HG03139 (cell line): Measurements from ENCODE around the gene BLMH.
"Not testable (repeated sequence)": the region's sequence is repeated elsewhere in the genome, so short reads cannot be mapped to it uniquely, and the experiment has no call there.

Experiments used
- ATAC-seq: cut with Tn5 transposase; IDR thresholded peaks from one replicate; pipeline ENCODE4 v1.9.1; 2021; ENCODE audit not compliant: unreplicated experiment

BLMH gene

DNA sequence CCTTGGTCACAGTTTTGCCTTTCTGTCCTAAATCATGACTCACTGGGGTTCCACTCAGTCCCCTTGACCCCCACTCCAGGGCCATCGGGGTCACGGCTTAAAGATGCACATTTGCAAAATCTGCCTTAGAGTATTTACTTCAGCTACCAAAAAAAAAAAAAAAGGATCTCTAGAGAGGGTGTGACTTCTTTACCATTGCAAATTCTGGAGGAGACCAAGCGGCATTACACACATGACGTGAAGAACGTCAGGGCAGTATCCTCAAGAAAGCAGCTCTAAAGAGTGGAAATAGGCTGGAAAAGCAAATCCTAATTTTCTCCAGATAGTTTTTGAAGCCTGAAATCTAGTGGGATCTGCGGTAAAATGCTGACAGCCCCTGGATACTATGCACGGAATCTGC lies 81.8 kb downstream of the BLMH start:
- ATAC-seq: no peak

DNA sequence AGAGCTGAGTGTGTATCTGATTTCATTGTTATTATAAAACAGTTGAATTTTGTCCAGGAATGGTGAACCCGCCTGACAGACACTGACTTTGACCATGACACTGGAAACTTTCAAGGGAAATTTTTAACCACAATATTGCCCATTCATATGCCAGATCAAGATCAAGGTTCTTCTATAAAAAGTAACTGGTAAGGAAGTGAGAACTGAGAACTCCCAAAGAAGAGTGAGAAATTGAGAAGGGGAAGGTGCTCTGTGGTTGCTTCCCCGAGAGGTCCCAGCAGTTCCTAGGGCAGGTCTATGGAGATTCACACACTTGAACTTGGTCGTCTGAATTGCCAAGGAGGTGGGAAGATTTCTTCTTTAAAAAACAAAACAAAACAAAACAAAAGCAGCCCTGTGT lies 83.5 kb downstream of the BLMH start:
- no peak for ATAC-seq

DNA sequence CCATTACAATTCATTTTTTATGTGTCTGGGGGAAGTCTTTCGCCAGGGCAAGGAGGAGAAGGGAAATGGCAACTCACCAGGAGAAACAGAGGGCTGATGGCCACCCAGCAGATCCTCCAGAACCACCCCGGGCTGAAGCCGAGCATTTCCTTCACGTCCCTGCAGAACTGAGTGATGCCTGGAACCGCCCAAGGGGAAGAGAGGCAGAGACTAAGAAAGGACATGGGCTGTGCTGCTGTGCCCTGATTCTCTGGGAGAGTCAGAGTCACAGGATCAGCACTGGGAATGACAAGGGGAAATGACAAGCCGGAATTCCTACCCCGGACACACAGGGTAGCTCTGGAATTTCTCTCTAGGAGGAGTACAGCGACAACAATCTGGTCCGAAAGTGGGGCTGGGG lies 84.1 kb downstream of the BLMH start:
- no peak for ATAC-seq

DNA sequence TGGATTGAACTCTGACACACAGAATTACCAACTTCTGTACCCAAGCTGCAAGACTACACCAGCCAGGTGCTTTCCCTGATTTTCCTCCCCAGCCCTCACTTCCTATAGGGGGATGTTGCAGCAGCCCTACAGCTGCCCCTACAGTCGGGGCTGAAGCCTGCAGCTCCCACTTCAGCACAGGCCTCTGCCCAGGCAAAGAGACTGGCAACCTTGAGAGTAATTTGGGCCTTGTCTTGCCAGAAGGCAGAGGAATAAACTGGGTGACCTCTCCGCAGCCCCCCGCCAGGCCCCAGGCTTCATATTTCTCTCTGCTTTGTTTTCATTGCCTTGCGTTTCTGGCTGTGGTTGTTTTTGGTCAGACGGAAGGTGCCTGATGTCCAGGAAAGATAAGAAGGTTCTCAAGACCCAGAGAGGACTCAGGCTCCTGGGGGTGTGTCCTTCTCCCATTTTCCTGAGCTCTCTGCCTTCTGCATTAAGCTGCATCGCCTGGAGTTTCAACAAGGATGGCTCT lies 88.2 kb downstream of the BLMH start:
- ATAC-seq: no peak

DNA sequence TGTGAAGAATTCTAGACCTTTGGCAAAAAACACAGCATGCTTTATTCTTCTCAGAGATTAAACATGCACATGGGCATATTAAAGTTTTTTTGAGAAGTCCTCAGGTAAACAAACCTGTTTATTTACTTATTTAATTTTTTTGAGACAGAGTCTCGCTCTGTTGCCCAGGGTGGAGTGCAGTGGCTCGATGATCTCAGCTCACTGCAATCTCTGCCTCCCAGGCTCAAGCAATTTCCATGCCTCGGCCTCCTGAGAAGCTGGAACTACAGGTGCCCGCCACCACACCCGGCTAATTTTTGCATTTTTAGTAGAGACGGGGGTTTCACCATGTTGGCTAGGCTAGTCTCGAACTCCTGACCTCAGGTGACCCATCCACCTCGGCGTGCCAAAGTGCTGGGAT lies 91.1 kb downstream of the BLMH start:
- ATAC-seq: not testable (repeated sequence)

DNA sequence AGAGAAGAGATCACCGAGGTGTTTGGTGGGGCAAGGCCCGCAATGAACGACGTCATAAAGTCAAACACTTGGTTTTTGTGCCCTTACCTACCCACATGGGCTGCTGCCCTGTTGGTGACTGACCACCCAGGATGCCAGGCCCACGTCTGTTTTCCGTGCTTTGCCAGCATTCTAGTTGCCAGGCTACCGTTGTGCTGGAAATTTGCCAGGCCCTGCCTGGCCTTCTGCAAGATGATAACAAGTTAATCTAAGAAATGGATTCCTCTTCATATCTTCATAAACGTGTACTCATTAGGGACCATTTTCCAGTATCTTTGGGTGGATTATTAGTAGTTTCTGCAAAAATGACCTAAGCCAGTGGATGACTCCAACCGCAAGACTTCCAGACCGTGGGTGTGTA lies 91.6 kb downstream of the BLMH start:
- no peak for ATAC-seq

DNA sequence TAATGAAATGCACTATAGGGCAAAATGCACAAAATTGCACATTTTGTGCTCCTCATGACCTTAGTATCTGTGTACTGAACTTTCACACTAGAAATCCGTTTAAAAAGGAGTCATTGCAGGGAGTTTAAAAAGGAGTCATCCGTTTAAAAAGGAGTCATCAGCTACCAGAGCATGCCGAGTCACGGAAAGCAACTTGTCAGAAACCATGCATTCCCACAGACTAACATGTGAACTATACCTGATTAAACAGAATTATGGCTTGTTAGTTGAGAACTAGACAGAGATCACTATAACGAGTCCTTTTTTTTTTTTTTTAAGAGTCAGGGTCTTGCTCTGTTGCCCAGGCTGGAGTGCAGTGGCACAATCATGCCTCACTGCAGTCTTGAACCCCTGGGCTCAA lies 92.1 kb downstream of the BLMH start:
- no peak for ATAC-seq
